SK-N-SH (cell line): ENCODE measurements around the gene MAP3K2. TPM values are rescaled to one million over a fixed set of nuclear protein-coding genes. Genes with fewer than 3 reads are reported as not detected.

Experiments used
- CTCF ChIA-PET: fragments of 300-600, 350-600 bp; formaldehyde crosslinking; extraction: SDS; loops from one replicate; lab custom pipeline; 2021; lab: Yijun Ruan, JAX
- POLR2A ChIA-PET: fragments of 350-600 bp; sonication (Branson Sonifier 250); formaldehyde crosslinking; extraction: SDS; loops from one replicate; lab custom pipeline; 2020; ENCODE audit warnings: antibody characterized with exemption, inconsistent platforms; lab: Yijun Ruan, JAX
- DNase-seq: peaks from one replicate; pipeline ENCODE4 v3.0.0; 2012
- H2AFZ ChIP-seq: fragments of 200-600 bp; sonication (generic); 2 replicates; pipeline ENCODE4 v1.8.1; 2016; ENCODE audit warnings: antibody characterized with exemption, mild to moderate bottlenecking, low read depth
- H3F3A ChIP-seq: fragments of 200-600 bp; sonication (generic); replicated peaks from 2 replicates; pipeline ENCODE3; 2016; ENCODE audit warnings: antibody characterized with exemption, mild to moderate bottlenecking; ENCODE audit not compliant: insufficient read depth
- H3K27ac ChIP-seq, 2 experiments: fragments of 200-500 bp in 1 of 2; fragments of 200-600 bp in 1 of 2; sonication (Bioruptor generic) in 1 of 2; sonication (generic), shearing (Covaris generic) in 1 of 2; 2 replicates each; pipeline versions ENCODE4 v1.5.1 to v1.6.1; 2014 to 2016; ENCODE audit warnings: low read depth in 2 of 2, inconsistent platforms in 1 of 2, low read length in 1 of 2, mild to moderate bottlenecking in 1 of 2, mixed read lengths in 1 of 2
- H3K27me3 ChIP-seq: fragments of 200-600 bp; sonication (generic), shearing (Covaris generic); 2 replicates; pipeline ENCODE4 v1.6.1; 2016; ENCODE audit warnings: mixed run types; ENCODE audit not compliant: insufficient read depth
- H3K36me3 ChIP-seq, 2 experiments: fragments of 200-500 bp in 1 of 2; fragments of 200-600 bp in 1 of 2; sonication (Bioruptor generic) in 1 of 2; sonication (generic) in 1 of 2; replicated peaks in 1 of 2; 2 replicates each; pipeline versions ENCODE3 to v1.5.1; 2014 to 2016; ENCODE audit warnings: low read length in 1 of 2, mild to moderate bottlenecking in 1 of 2; ENCODE audit not compliant: insufficient read depth in 2 of 2, control insufficient read depth in 1 of 2
- H3K4me1 ChIP-seq, 2 experiments: fragments of 200-500 bp in 1 of 2; fragments of 200-600 bp in 1 of 2; sonication (Bioruptor generic) in 1 of 2; sonication (generic), shearing (Covaris generic) in 1 of 2; 2 replicates each; pipeline versions ENCODE4 v1.5.1 to v1.6.1; 2014 to 2016; ENCODE audit warnings: low read depth in 1 of 2, low read length in 1 of 2, mixed run types in 1 of 2; ENCODE audit not compliant: insufficient read depth in 2 of 2, control insufficient read depth in 1 of 2
- H3K4me2 ChIP-seq: fragments of 200-600 bp; sonication (generic), shearing (Covaris generic); 2 replicates; pipeline ENCODE4 v1.6.1; 2017; ENCODE audit warnings: mixed run types
- H3K4me3 ChIP-seq, 2 experiments: fragments of 200-500 bp in 1 of 2; fragments of 200-600 bp in 1 of 2; sonication (Bioruptor generic) in 1 of 2; sonication (generic), shearing (Covaris generic) in 1 of 2; 2 replicates each; pipeline versions ENCODE4 v1.5.1 to v1.8.1; 2014 to 2016; ENCODE audit warnings: low read depth in 2 of 2, inconsistent platforms in 1 of 2, low read length in 1 of 2, mild to moderate bottlenecking in 1 of 2, mixed read lengths in 1 of 2, moderate library complexity in 1 of 2
- H3K79me2 ChIP-seq: fragments of 200-600 bp; sonication (generic); 2 replicates; pipeline ENCODE4 v1.8.1; 2017; ENCODE audit warnings: mild to moderate bottlenecking; ENCODE audit not compliant: insufficient read depth
- H3K9ac ChIP-seq: fragments of 200-600 bp; sonication (generic); 2 replicates; pipeline ENCODE4 v1.6.1; 2017; ENCODE audit warnings: mixed run types
- H3K9me2 ChIP-seq: fragments of 200-600 bp; sonication (generic); 2 replicates; pipeline ENCODE4 v1.6.1; 2017; ENCODE audit warnings: mixed run types
- H3K9me3 ChIP-seq: fragments of 200-600 bp; sonication (generic); 2 replicates; pipeline ENCODE4 v1.6.1; 2017; ENCODE audit warnings: mixed run types, mild to moderate bottlenecking, moderate library complexity
- H4K20me1 ChIP-seq: fragments of 200-600 bp; sonication (generic); 2 replicates; pipeline ENCODE4 v1.6.1; 2017; ENCODE audit warnings: mild to moderate bottlenecking, mixed run types; ENCODE audit not compliant: insufficient read depth
- CHD2 ChIP-seq: fragments of 150-350 bp; IDR thresholded peaks from 2 replicates; pipeline ENCODE4 v1.6.1; 2018; ENCODE audit warnings: low read length; ENCODE audit not compliant: partially characterized antibody
- CTCF ChIP-seq: fragments of 200-600 bp; sonication (generic); IDR thresholded peaks from 2 replicates; pipeline ENCODE4 v1.6.1; 2017; ENCODE audit warnings: antibody characterized with exemption, mild to moderate bottlenecking, moderate library complexity
- FOXJ3 ChIP-seq: sonication (generic); formaldehyde crosslinking; IDR thresholded peaks from 2 replicates; pipeline ENCODE4 v1.5.1; 2020; ENCODE audit warnings: mild to moderate bottlenecking, missing genetic modification reagents
- IRF3 ChIP-seq: fragments of 150-350 bp; IDR thresholded peaks from 2 replicates; pipeline ENCODE4 v1.6.1; 2016; ENCODE audit warnings: mild to moderate bottlenecking, low read depth, low read length
- MAX ChIP-seq: IDR thresholded peaks from 2 replicates; pipeline ENCODE4 v1.4.0; 2012; ENCODE audit warnings: low read depth
- POLR2AphosphoS5 ChIP-seq: IDR thresholded peaks from 2 replicates; pipeline ENCODE4 v1.6.1; 2012; ENCODE audit warnings: low read depth, low read length
- RAD21 ChIP-seq: IDR thresholded peaks from 2 replicates; pipeline ENCODE4 v1.6.1; 2012; ENCODE audit warnings: mild to moderate bottlenecking, low read length
- TAF1 ChIP-seq: IDR thresholded peaks from 2 replicates; pipeline ENCODE4 v1.6.1; 2012; ENCODE audit warnings: low read depth, mild to moderate bottlenecking, low read length, moderate library complexity, borderline replicate concordance
- TCF12 ChIP-seq: IDR thresholded peaks from 2 replicates; pipeline ENCODE4 v1.4.0; 2012
- USF2 ChIP-seq: fragments of 150-350 bp; IDR thresholded peaks from 2 replicates; pipeline ENCODE4 v1.6.1; 2017; ENCODE audit warnings: antibody characterized with exemption, low read length, low read depth, borderline replicate concordance
- ZBTB33 ChIP-seq: IDR thresholded peaks from 2 replicates; pipeline ENCODE4 v1.4.0; 2012; ENCODE audit warnings: low read depth, borderline replicate concordance
- WGBS: methylation state at CpG from one replicate; pipeline ENCODE4 v1.1.6; 2017; ENCODE audit warnings: low lambda C conversion rate; 5-methylcytosine and 5-hydroxymethylcytosine counted together
- polyA plus RNA-seq, 3 experiments: library from polyadenylated mRNA; depleted of rRNA; stranded (reverse); fragments of >200 nt; gene quantifications; 2 replicates each; pipeline ENCODE4 v1.2.3, GENCODE V29; 2012

MAP3K2 gene
- polyA plus RNA-seq, 1 of the 3 experiments (the other 2 are of a cell fraction) = 2.7 TPM

GRCh38 chr2:127429844-127430425 is 42.2 kb upstream of the MAP3K2 start:
- Histone ChIP-seq H3F3A (peaks cover 2% of the 10 kb centered on the region), H3K27ac (no peak overlapping the region), H3K4me1 (no peaks in the 10 kb centered on the region; a peak in 1 of 4 replicates), H4K20me1 (no peaks in the 10 kb centered on the region), H3K9me3 (no peaks in the 10 kb centered on the region), H3K36me3 (no peaks in the 10 kb centered on the region), H3K79me2 (no peaks in the 10 kb centered on the region), H3K4me2 (no peak overlapping the region), H2AFZ (no peak overlapping the region), H3K4me3 (no peak overlapping the region), H3K27me3 (no peaks in the 10 kb centered on the region), H3K9me2 (no peaks in the 10 kb centered on the region), H3K9ac (no peak overlapping the region)
- 86% methylated on average over 7 of the region's 7 CpGs for whole genome bisulfite sequencing
- ChIA-PET CTCF (interaction anchor here (1.1 to 1.9 kb wide), 5 partner anchors 15 to 105 kb away, joined by 4 to 7 read pairs (median 4); no protein-coding TSS in a partner anchor), POLR2A (no interaction called here)
- TF ChIP-seq TAF1 (no peak), ZBTB33 (no peak), FOXJ3 (CRISPR knock-in tag) (no peak), TCF12 (no peak), RAD21 (no peak)
- no peak for DNase-seq

GRCh38 chr2:127429291-127429690 is 41.5 kb upstream of the MAP3K2 start:
- peaks cover 2% of the 10 kb centered on the region for H3F3A ChIP-seq
- no peak overlapping the region for H3K9ac ChIP-seq
- TF ChIP-seq IRF3 (no peak), CTCF (no peak), CHD2 (no peak), USF2 (no peak), POLR2AphosphoS5 (no peak), MAX (no peak)
- no peaks in the 10 kb centered on the region for H3K9me2 ChIP-seq
- WGBS = 96% methylated on average over 4 of the region's 4 CpGs
- H3K36me3 ChIP-seq = no peaks in the 10 kb centered on the region
- no peaks in the 10 kb centered on the region; a peak in 1 of 4 replicates for H3K4me1 ChIP-seq
- H3K27me3 ChIP-seq = no peaks in the 10 kb centered on the region
- no peaks in the 10 kb centered on the region for H4K20me1 ChIP-seq
- no peaks in the 10 kb centered on the region for H3K9me3 ChIP-seq
- H3K79me2 ChIP-seq = no peaks in the 10 kb centered on the region
- no peak overlapping the region for H3K4me2 ChIP-seq
- ChIA-PET CTCF (interaction anchor here (1.1 to 1.9 kb wide), 4 partner anchors 14 to 105 kb away, joined by 4 to 7 read pairs (median 4); no protein-coding TSS in a partner anchor), POLR2A (no interaction called here)
- H3K4me3 ChIP-seq = no peak overlapping the region
- no peak overlapping the region for H3K27ac ChIP-seq
- H2AFZ ChIP-seq = no peak overlapping the region
- no peak for DNase-seq
